GM19452 (cell line): Measurements from ENCODE around the gene FANCD2.
A peak's percentile ranks its signal among the peaks of the same experiment; 100 is the strongest.
"Not testable (repeated sequence)": the region's sequence is repeated elsewhere in the genome, so short reads cannot be mapped to it uniquely, and the experiment has no call there.

Source experiments
- ATAC-seq: cut with Tn5 transposase; IDR thresholded peaks from one replicate; pipeline ENCODE4 v1.9.1; 2021; ENCODE audit not compliant: unreplicated experiment

Gene FANCD2

DNA sequence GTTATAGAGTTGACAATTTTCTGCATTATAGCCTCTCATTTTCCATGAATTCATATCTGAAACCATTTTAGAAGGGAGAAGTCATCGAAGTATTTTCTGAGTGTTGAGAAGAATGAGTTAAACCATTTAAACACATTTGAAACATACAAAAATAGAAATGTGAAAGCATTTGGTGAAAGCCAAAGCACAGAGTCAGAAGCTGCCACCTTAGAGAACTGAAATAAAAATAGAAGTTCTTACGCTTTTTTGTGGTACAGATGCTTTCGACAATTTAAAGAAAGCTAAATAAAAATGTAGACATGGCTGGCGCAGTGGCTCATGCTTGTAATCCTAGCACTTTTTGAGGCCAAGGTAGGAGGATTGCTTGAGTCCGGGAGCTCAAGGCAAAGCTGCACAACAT, 72.8 kb downstream of the FANCD2 start:
- ATAC-seq: no peak

DNA sequence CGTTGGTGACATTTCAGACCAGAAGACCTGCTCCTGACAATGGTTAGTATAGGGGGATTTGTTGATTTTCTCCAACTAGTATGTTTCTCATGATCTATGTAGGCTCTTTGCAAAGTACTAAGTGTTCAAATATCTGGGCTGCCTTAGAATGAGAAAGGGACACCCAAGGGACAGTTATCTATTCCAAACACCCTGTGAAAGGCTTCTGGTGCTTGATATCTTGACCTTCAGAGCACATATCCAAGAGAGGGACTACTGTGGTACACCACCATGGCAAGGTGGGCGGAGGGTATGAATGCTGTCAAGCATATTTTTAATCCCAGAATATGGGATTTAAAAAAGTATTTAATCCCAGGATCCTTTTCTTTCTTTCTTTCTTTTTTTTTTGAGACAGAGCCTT, 80.7 kb downstream of the FANCD2 start:
- ATAC-seq: no peak

GRCh38 chr3:10108091-10108490, 81.9 kb downstream of the FANCD2 start, which contains the start of gene FANCD2OS:
Gene FANCD2OS (minus strand): TSS chr3:10108255. CDS start chr3:10104774, 3,481 bp downstream.
- no peak for ATAC-seq

DNA sequence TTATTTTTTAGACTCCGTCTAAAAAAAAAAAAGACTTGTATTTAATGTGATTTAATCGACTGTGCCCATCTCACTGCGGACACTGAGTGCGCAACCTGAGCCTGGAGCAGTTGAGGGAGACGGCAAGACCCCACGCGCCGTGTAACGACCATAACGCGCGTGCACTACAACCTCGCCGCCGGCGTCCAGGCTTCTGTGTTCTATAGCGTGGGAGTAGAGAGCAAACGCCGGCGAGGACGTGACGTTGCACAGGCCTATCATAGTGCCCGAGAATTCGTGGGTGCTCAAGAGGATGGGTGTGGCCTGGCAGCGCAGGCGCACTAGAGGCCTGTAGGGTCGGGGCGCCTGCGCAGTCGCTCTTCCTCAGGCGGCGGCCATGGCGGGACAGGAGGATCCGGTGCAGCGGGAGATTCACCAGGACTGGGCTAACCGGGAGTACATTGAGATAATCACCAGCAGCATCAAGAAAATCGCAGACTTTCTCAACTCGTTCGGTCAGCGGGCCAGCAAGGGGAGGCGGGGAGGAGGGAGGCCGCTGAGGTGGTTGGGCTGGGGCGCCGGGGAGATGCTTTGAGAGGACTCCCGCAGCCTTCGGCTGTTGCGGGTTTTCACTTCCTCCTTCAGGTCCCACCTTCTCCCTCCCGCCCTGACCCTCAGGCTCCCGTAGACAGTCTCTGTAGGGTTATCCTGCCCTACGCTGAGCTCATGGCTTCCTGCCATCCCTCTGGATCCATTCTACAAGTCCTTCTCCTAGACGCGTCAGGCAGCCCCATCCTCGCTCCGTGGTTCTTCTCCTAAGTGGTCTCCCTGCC, 89.3 kb downstream of the FANCD2 start, which contains the start of gene BRK1:
Gene BRK1, plus strand, starts transcription at position 350 of the 812 bp plus-strand sequence. Its CDS starts 27 bp downstream, at position 377.
- ATAC-seq: peak; percentile 96

DNA sequence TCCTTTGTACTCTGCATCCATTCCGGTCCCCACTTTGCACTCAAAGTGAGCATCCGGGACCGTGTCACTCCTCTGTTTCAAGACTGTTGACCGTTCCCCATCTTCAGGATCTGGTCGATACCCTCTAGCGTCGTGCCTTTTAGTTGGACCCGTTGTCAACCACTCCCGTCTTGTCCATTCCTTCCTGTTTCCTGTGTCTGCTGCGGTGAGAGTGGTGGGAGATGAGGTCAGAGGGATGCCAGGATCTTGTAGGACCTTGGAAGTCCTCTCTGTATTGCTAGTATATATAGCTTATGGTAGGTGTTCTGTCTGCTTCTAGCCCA, 89.9 kb downstream of the FANCD2 start:
- peak; percentile 19 for ATAC-seq

GRCh38 chr3:10116928-10117327, 90.7 kb downstream of the FANCD2 start:
- no peak for ATAC-seq

DNA sequence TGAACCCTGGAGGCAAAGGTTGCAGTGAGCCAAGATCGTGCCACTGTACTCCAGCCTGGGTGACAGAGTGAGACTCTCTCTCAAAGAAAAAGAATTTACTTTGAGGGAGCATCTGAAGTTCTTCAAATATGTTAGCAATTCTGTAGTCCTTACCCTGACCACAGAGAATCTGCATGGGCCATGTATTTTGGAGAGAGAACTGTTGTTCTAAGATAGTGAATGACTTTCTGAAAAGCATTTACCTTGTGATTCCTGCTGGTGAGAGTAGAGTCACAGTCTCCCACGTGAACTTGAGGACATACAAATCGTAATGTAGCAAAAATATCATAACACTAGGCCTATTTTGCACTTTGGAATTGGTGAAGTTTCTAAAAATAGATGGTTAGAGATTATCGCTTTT, 93.1 kb downstream of the FANCD2 start:
- ATAC-seq: no peak

- ATAC-seq: no peak
Observed at GRCh38 chr3:10121064-10121463, 94.8 kb downstream of the FANCD2 start.

- no peak for ATAC-seq
Observed at GRCh38 chr3:10122724-10123123, 96.5 kb downstream of the FANCD2 start.

DNA sequence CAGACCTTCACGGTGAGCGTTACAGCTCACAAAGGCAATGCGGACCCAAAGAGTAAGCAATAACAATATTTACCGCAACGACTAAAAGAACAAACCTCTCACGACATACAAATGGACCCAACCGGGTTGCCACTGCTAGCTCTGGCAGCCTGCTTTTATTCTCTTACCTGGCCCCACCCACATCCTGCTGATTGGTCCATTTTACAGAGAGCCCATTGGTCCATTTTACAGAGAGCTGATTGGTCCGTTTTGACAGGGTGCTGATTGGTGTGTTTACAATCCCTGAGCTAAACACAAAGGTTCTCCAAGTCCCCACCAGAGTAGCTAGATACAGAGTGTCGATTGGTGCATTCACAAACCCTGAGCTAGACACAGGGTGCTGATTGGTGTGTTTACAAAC, 109.6 kb downstream of the FANCD2 start:
- ATAC-seq: not testable (repeated sequence)

DNA sequence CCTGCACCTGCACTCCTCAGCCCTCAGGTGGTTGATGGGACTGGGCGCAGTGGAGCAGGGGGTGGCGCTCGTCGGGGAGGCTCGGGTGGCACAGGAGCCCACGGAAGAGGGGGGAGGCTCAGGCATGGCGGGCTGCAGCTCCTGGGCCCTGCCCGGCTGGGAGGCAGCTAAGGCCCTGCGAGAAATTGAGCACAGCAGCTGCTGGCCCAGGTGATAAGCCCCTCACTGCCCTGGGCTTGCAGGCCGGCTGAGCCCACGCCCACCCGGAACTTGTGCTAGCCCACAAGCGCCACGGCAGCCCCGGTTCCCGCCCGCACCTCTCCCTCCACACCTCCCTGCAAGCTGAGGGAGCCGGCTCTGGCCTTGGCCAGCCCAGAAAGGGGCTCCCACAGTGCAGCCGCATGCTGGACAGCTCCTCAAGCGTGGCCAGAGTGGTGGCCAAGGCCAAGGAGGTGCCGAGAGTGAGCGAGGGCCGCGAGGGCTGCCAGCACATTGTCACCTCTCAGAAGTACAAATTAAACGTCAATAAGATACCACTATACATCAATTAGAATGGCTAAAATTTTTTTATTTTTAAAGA, 110.3 kb downstream of the FANCD2 start:
- no peak for ATAC-seq

DNA sequence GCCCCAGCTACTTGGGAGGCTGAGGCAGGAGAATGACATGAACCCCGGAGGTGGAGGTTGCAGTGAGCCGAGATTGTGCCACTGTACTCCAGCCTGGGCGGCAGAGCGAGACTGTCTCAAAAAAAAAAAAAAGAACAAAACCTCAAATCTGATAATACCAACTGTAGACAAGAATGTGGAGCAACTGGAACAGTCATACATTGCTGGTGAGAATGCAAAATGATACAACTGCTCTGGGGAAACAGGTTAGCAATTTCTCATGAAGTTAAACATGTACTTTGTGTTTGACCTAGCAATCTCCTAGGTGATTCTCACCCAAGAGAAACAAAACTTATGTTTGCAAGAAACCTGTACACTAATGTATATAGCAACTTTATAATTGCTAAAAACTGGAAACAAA, 110.9 kb downstream of the FANCD2 start:
- ATAC-seq: no peak

- no peak for ATAC-seq
Observed at GRCh38 chr3:10140996-10141546, 114.8 kb downstream of the FANCD2 start.

GRCh38 chr3:10142707-10143560, 116.7 kb downstream of the FANCD2 start:
- ATAC-seq: no peak

GRCh38 chr3:10145685-10146084, 119.4 kb downstream of the FANCD2 start:
- ATAC-seq: no peak

- no peak for ATAC-seq
Observed at GRCh38 chr3:10149226-10149625, 123.0 kb downstream of the FANCD2 start.

DNA sequence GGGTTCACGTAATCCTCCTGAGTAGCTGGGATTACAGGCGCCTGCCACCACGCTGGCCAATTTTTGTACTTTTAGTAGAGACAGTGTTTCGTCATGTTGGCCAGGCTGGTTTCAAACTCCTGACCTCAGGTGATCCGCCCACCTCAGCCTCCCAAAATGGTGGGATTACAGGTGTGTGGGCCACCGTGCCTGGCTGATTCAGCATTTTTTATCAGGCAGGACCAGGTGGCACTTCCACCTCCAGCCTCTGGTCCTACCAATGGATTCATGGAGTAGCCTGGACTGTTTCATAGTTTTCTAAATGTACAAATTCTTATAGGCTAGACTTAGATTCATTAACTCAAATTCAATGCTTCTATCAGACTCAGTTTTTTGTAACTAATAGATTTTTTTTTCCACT, 124.8 kb downstream of the FANCD2 start:
- no peak for ATAC-seq
